ENCODE measurements around the gene TSPAN14.
"Not testable (repeated sequence)": the region's sequence is repeated elsewhere in the genome, so short reads cannot be mapped to it uniquely, and the experiment has no call there.

Gene TSPAN14, protein sequence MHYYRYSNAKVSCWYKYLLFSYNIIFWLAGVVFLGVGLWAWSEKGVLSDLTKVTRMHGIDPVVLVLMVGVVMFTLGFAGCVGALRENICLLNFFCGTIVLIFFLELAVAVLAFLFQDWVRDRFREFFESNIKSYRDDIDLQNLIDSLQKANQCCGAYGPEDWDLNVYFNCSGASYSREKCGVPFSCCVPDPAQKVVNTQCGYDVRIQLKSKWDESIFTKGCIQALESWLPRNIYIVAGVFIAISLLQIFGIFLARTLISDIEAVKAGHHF

DNA sequence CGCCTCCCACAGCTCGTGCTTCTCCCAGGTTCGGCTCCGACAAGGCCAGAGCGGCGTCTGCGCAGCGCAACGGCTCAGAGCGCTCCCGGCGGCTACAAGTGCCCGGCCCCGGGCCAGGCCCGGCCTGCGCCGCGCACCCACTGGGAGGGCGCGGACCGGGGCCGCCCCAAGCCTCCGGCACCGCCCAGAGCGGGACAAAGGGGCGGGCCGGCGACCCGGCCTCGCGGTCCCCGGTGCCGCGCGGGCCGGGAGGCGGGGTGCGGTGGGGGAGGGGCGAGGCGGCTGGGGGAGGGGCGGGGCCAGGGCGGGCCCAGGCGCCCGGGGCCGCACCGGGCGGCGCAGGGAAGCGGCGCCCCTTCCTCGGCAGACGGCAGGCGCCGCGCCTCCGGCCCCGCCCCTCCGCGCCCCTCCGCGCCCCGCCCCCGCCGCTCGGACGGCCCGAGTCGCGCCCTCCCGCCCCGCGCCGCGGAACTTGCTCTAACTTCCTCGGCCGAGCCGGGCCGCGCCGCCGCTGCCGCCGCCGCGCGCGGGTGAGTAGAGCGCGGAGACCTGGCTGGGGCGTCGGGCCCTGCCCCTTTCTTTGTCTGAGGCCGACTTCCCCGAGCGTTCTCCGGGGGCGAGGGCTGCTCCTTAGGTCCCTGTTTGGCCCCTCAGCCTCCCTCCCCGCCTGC is at the start of gene TSPAN14:
Gene TSPAN14 (plus strand): TSS at position 469 of the 671 bp plus-strand sequence. CDS start 34,924 bp downstream, outside the sequence.
- DNase-seq (ENCODE audit: low read depth, low spot score) = no peak

- DNase-seq (ENCODE audit: low read depth, low spot score) = no peak
Observed at GRCh38 chr10:80405035-80405434, 49.1 kb upstream of the TSPAN14 start.

- no peak for DNase-seq (ENCODE audit: low read depth, low spot score)
Observed at GRCh38 chr10:80405626-80406025, 48.5 kb upstream of the TSPAN14 start.

DNA sequence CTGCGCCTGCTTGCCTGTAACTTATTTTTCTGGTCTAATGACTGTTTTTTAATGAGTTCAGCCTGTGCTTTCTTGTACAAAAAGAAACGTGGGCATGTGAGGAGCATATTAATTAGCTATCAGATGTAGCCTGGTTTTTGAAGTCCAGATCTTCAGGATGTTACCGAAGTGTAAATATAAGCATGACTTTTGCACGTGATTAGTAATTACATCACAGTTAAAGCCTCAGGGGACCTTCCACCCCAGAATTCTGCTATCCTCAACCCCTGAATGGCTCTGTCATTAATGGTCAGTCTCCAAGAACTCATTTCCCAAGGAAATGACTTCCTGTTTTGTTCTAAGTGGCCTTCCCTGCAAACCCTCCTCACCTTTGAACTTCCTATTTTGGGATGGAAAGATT is 47.9 kb upstream of the TSPAN14 start:
- DNase-seq (ENCODE audit: low read depth, low spot score) = no peak

DNA sequence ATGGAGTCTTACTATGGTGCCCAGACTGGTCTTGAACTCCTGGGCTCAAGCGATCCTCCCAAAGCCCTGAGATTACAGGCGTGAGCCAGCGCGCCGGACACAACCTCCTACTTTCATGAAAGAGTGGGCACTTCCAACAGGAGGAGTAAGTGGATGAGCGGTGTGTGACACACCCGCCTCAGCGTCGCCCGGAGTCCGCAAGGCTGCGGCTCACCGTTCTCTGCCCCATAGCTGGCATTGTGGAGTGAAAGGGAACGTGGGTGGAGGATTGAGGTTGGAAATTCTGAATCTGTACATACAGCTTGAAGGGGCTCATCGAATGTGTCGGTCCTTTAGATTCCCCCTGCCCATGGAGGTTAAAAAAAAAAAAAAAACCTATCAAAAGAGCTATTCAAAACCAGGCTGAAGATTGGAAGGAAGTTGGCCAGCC is 46.3 kb upstream of the TSPAN14 start:
- DNase-seq (ENCODE audit: low read depth, low spot score) = no peak

GRCh38 chr10:80408242-80409101 is 45.6 kb upstream of the TSPAN14 start, which contains the start of gene PRXL2A:
Gene PRXL2A (plus strand): TSS chr10:80408551. CDS start chr10:80420468, 11,917 bp downstream.
- DNase-seq (ENCODE audit: low read depth, low spot score) = no peak

GRCh38 chr10:80409121-80409520 is 45.0 kb upstream of the TSPAN14 start:
- DNase-seq (ENCODE audit: low read depth, low spot score) = no peak

DNA sequence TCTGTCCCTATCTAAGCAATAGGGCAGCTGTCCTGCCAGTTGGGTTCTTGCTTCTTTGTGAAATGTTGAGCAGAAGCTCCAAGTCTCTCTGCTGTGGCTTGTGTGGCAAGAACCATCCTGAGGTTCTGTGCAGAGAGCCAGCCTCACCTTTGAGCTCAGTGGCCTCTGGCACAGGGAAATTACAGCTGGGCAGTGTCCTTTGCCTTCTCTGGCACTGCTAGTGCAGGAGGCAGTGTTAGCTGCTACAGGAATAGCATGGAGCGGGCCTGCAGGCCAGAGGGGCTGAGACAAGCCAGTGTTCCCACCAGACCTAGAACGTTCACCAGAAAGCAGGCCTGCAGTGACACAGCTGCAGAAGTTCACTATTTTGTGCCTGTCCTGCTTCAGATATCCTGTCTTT is 44.0 kb upstream of the TSPAN14 start:
- no peak for DNase-seq (ENCODE audit: low read depth, low spot score)

DNA sequence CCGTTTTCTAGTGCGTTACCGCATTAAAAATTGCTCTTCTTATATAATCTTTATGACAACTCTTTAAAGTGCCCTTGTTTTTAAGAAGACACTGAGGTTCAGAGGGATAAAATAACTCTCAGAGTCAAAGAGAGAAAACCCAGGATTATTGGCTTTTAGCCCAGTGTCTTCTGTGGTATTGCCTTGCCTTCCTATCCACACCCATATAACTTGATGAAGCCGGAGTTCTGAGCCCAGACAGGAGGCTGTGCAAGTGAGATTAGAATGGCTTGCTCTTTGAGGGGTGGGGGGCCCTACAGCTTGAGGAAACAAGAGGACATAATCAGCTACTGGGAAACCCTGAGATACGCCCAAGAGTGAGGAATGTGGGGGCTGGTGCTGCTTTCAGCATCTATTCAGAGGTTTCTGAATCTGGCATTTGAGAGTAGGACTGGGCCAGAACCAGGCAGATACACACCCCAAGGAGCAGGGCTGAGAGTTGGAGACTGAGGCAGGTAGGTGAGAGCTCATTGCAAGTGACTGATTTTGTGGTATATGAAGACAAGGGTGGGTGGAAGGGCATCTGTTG is 43.4 kb upstream of the TSPAN14 start:
- no peak for DNase-seq (ENCODE audit: low read depth, low spot score)

- no peak for DNase-seq (ENCODE audit: low read depth, low spot score)
Observed at GRCh38 chr10:80411267-80411668, 42.8 kb upstream of the TSPAN14 start.

DNA sequence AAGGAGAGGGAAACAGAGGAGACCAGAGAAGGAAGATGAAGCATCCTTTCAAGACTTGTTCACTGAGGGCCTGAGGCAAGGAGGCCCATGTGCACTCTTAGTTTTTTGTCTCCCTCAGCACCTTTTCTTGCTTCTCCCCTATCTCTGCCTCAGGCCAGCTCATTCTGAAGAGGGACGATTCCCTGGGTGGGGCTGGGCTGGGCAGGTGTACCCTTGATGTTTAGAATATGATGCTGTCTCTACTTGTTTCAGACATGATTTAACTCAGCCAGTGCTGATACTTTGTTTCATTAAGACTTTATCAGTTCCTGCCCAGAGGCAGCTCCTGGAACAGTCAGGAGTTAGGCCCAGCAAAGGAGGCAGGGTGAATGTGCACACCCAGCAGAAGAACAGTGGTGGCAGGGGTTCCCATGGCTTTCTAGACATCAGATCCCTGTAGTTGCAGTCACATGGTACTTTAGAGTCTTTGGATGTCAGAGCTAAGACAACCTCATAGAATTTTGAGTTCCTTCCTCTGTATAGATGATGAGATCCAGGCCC is 42.4 kb upstream of the TSPAN14 start:
- DNase-seq (ENCODE audit: low read depth, low spot score) = no peak

GRCh38 chr10:80412486-80412885 is 41.6 kb upstream of the TSPAN14 start:
- no peak for DNase-seq (ENCODE audit: low read depth, low spot score)

DNA sequence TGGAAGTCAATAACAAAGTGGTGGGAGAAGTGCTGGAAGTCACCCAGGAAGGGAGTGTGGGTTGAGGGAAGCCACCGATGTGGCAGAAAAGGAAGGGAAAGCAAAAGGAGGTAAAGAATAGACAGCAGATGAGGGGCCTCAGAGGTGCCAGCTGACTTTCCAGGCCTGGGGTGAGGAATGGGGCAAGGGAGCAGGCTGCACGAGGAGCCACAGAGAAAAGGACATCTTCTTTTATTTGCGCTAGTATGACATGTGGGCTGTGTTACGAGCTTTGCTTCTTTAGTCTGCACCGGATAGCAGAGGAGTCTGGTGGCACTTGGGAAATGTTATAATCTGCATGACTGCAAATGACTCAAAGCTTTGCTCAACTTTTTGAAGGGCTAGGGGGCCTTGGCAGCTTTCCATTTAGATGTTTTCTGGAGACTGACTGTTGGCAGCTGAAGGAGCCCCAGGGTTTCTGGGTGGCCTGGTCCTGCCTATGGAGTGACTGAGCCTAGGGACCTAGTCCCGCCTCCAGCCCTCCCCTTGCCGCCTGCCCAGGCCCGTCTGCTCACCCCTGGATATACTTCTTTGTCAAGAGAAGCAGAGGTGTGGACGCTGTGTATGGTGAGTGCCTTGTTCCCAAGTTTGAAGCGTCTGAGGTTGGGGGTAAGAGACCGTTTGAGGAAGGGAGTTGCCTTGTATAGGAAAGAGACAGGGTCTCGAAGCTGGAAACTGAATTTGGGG is 40.7 kb upstream of the TSPAN14 start:
- no peak for DNase-seq (ENCODE audit: low read depth, low spot score)

DNA sequence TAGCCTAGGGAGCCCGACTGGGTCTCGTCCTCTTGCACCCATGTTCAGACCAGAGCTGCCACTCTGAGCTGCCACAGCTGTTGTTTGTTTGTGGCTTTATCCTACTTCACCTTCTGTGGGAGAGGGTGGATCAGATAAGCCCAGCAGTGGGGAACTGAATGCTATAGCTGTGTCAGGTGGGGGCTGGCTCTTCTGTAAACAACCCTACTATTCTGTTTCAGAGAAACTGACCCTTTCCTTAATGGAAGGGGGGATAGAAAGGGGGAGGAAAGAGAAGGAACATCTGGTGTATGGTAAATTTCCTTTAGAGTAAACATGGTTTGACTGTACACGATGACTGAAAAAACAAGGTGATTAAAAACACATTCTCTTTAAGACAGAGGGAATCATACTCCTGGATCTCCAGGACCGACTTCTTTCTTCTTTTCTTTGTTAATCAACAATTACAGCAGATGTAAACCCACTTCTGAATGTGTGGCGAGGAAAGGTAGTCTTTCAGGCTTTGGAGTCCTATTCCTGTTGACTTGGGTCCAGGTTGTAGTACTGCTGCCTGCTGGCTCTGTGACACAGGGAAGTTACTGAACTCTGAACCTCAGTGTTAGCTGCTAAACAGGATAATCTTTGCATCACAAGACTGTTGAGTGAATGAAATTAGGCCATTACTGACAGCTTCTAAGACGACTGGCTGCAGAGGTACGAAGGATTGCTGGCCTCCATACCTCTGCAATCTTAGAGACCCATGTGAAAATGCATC is 39.8 kb upstream of the TSPAN14 start:
- DNase-seq (ENCODE audit: low read depth, low spot score) = no peak

DNA sequence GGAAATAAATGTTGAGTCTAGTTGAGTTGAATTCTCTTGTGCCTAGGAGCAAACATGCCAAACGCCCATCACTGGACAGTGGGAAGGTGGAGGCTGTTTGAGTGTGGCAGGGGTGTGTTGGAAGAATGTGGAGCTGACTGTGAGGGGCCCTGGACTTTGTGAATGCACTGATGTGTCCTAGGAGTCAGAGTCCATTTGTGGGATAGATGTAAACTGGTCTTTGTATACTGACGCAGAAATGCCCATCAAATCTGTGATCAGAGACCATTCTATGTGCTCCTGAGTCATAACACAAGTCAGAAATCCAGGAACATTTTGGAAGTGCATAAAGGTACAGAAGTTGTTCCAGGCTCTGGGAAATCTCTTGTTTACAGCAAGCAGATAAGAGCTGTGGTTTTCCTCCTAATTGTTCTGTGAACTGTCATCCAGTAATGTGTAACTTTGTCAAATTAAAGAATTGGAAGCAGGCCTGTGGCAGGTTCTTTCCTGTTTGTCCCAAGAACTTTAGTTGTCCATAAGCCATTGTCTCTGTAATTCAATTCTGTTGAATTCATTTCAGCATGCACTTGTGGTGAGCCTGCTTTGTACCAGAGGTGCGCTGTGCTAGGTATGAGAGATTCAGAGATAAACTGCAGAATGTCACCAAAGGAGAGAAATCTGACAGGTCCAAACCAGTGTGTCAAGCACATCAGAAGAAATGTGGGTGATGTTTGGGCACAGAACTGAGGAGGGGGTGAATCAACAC is 38.2 kb upstream of the TSPAN14 start:
- DNase-seq (ENCODE audit: low read depth, low spot score) = no peak

- peak; percentile 69 for DNase-seq (ENCODE audit: low read depth, low spot score)
Observed at GRCh38 chr10:80416479-80417098, 37.5 kb upstream of the TSPAN14 start.

DNA sequence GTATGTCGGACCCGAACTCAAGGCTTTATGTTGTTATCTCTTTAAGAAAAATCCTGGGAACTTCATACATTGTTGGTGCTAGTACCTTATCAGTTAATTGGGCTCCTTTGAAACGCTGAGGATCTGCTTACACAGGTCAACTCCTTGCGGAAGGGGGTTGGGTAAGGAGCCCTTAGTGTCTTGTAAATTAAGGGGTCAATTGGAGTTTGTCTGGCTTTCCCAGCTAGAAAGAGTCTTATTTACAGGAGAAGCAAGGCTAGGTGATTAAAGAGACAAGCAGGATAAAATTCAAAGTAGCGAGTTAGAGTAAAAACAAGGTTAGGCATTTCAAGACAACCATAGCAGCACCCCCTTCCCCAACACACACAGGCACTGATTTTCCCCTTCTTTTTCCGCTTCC is 36.9 kb upstream of the TSPAN14 start:
- DNase-seq (ENCODE audit: low read depth, low spot score) = not testable (repeated sequence)

GRCh38 chr10:80421050-80421706 is 32.9 kb upstream of the TSPAN14 start:
- DNase-seq (ENCODE audit: low read depth, low spot score) = no peak

All from smooth muscle cell of the brain vasculature (primary cell).